H9 (cell line): ENCODE measurements around the gene ITGA11. TPM values are rescaled to one million over a fixed set of nuclear protein-coding genes. Genes with fewer than 3 reads are reported as not detected.

ENCODE experiments used
- DNase-seq: peaks from one replicate; pipeline ENCODE4 v3.0.0-alpha.2; 2017
- H2AFZ ChIP-seq: one replicate; pipeline ENCODE4 v1.6.1; 2013; ENCODE audit warnings: mild to moderate bottlenecking, low read length, control low read depth, moderate library complexity
- H2AK5ac ChIP-seq: 2 replicates; pipeline ENCODE4 v1.6.1; 2013; ENCODE audit warnings: low read length, control low read depth, mixed read lengths; ENCODE audit not compliant: insufficient read length
- H2BK120ac ChIP-seq: one replicate; pipeline ENCODE4 v1.6.1; 2013; ENCODE audit warnings: low read depth, mild to moderate bottlenecking, low read length, control low read depth, inconsistent platforms; ENCODE audit not compliant: poor library complexity, severe bottlenecking
- H2BK12ac ChIP-seq: 2 replicates; pipeline ENCODE4 v1.6.1; 2013; ENCODE audit warnings: low read length, control low read depth, mixed read lengths, low read depth; ENCODE audit not compliant: insufficient read length
- H2BK15ac ChIP-seq: 2 replicates; pipeline ENCODE4 v1.6.1; 2013; ENCODE audit warnings: low read depth, low read length, control low read depth
- H2BK20ac ChIP-seq: one replicate; pipeline ENCODE4 v1.6.1; 2013; ENCODE audit warnings: low read depth, mild to moderate bottlenecking, low read length, control low read depth, inconsistent platforms; ENCODE audit not compliant: poor library complexity, severe bottlenecking
- H2BK5ac ChIP-seq: 2 replicates; pipeline ENCODE4 v1.6.1; 2013; ENCODE audit warnings: low read length, control low read depth, mixed read lengths; ENCODE audit not compliant: insufficient read length
- H3K14ac ChIP-seq: 2 replicates; pipeline ENCODE4 v1.6.1; 2013; ENCODE audit warnings: low read length, control low read depth; ENCODE audit not compliant: insufficient read depth
- H3K18ac ChIP-seq: 2 replicates; pipeline ENCODE4 v1.6.1; 2013; ENCODE audit warnings: low read depth, mild to moderate bottlenecking, mixed read lengths, low read length, control low read depth; ENCODE audit not compliant: insufficient read length
- H3K23ac ChIP-seq: 2 replicates; pipeline ENCODE4 v1.6.1; 2013; ENCODE audit warnings: low read length, control low read depth, mixed read lengths, low read depth; ENCODE audit not compliant: insufficient read length
- H3K23me2 ChIP-seq: 2 replicates; pipeline ENCODE4 v1.6.1; 2013; ENCODE audit warnings: low read depth, mild to moderate bottlenecking, mixed read lengths, low read length, control low read depth; ENCODE audit not compliant: insufficient read length, poor library complexity, severe bottlenecking
- H3K27ac ChIP-seq: 2 replicates; pipeline ENCODE4 v1.5.1; 2013; ENCODE audit warnings: low read length, control low read depth, mixed read lengths, low read depth; ENCODE audit not compliant: insufficient read length
- H3K27me3 ChIP-seq: 2 replicates; pipeline ENCODE4 v1.6.1; 2013; ENCODE audit warnings: low read length, control low read depth, inconsistent platforms; ENCODE audit not compliant: insufficient read depth
- H3K4ac ChIP-seq: 2 replicates; pipeline ENCODE4 v1.6.1; 2013; ENCODE audit warnings: low read depth, mild to moderate bottlenecking, control low read depth, inconsistent platforms, low read length, moderate library complexity
- H3K4me1 ChIP-seq: 2 replicates; pipeline ENCODE4 v1.6.1; 2013; ENCODE audit warnings: low read length, control low read depth, inconsistent platforms; ENCODE audit not compliant: insufficient read depth
- H3K4me2 ChIP-seq: 2 replicates; pipeline ENCODE4 v1.6.1; 2013; ENCODE audit warnings: low read length, control low read depth, mixed read lengths; ENCODE audit not compliant: insufficient read length, insufficient read depth
- H3K56ac ChIP-seq: 2 replicates; pipeline ENCODE4 v1.6.1; 2013; ENCODE audit warnings: low read depth, mild to moderate bottlenecking, mixed read lengths, low read length, control low read depth; ENCODE audit not compliant: insufficient read length
- H3K79me1 ChIP-seq: 2 replicates; pipeline ENCODE4 v1.6.1; 2013; ENCODE audit warnings: low read depth, mild to moderate bottlenecking, moderate library complexity, low read length, control low read depth, inconsistent platforms; ENCODE audit not compliant: insufficient read depth, poor library complexity, severe bottlenecking
- H3K79me2 ChIP-seq: 2 replicates; pipeline ENCODE4 v1.6.1; 2013; ENCODE audit warnings: low read length, control low read depth, inconsistent platforms; ENCODE audit not compliant: insufficient read depth
- H3K9ac ChIP-seq: 2 replicates; pipeline ENCODE4 v1.6.1; 2013; ENCODE audit warnings: low read length, control low read depth, mixed read lengths; ENCODE audit not compliant: insufficient read length; ENCODE audit errors: extremely low read depth
- H3K9me3 ChIP-seq: one replicate; pipeline ENCODE4 v1.6.1; 2013; ENCODE audit warnings: low read depth, low read length, inconsistent platforms; ENCODE audit not compliant: control insufficient read depth
- H3T11ph ChIP-seq: one replicate; pipeline ENCODE4 v1.6.1; 2013; ENCODE audit warnings: mild to moderate bottlenecking, low read length, control low read depth, inconsistent platforms
- H4K20me1 ChIP-seq: one replicate; pipeline ENCODE4 v1.6.1; 2013; ENCODE audit not compliant: control insufficient read depth, insufficient read length, insufficient read depth
- H4K5ac ChIP-seq: 2 replicates; pipeline ENCODE4 v1.6.1; 2013; ENCODE audit warnings: low read depth, mild to moderate bottlenecking, mixed read lengths, low read length, control low read depth; ENCODE audit not compliant: insufficient read length
- H4K8ac ChIP-seq: replicated peaks from 2 replicates; pipeline ENCODE4 v1.6.1; 2013; ENCODE audit warnings: low read length, control low read depth, mixed read lengths, low read depth; ENCODE audit not compliant: insufficient read length
- H4K91ac ChIP-seq: 2 replicates; pipeline ENCODE4 v1.6.1; 2013; ENCODE audit warnings: low read depth, mild to moderate bottlenecking, moderate library complexity, mixed read lengths, low read length, control low read depth; ENCODE audit not compliant: insufficient read length
- H3K27ac Mint-ChIP-seq, 3 experiments: 2 replicates in 2 of 3; 3 replicates in 1 of 3; pipeline ENCODE4 v1.8.0; 2020 to 2021; ENCODE audit warnings: mixed read lengths in 3 of 3, mild to moderate bottlenecking in 1 of 3, moderate library complexity in 1 of 3
- H3K27me3 Mint-ChIP-seq: 2 replicates; pipeline ENCODE4 v1.8.0; 2021; ENCODE audit warnings: low read depth, mild to moderate bottlenecking, moderate library complexity, mixed read lengths
- H3K36me3 Mint-ChIP-seq, 3 experiments: 2 replicates in 2 of 3; 3 replicates in 1 of 3; pipeline ENCODE4 v1.8.0; 2020 to 2021; ENCODE audit warnings: low read depth in 3 of 3, mixed read lengths in 3 of 3; ENCODE audit not compliant: insufficient read depth in 1 of 3
- H3K4me1 Mint-ChIP-seq, 2 experiments: 2 replicates each; pipeline ENCODE4 v1.8.0; 2020; ENCODE audit warnings: mixed read lengths in 2 of 2
- H3K4me3 Mint-ChIP-seq, 2 experiments: 2 replicates in 1 of 2; 3 replicates in 1 of 2; pipeline ENCODE4 v1.8.0; 2020 to 2021; ENCODE audit warnings: mild to moderate bottlenecking in 2 of 2, mixed read lengths in 2 of 2, moderate library complexity in 1 of 2
- H3K9me3 Mint-ChIP-seq, 2 experiments: 2 replicates in 1 of 2; 3 replicates in 1 of 2; pipeline ENCODE4 v1.8.0; 2020; ENCODE audit warnings: mild to moderate bottlenecking in 2 of 2, mixed read lengths in 2 of 2, moderate library complexity in 1 of 2
- WGBS: extraction: QIAGEN DNeasy Blood & Tissue Kit; methylation state at CpG from one replicate; pipeline ENCODE4 v1.1.7; 2013; ENCODE audit warnings: missing lambda C conversion rate, low lambda C conversion rate, mixed read lengths; ENCODE audit not compliant: insufficient read length; ENCODE audit errors: extremely low coverage; 5-methylcytosine and 5-hydroxymethylcytosine counted together
- total RNA-seq: library from RNA; stranded (reverse); gene quantifications from 2 replicates; pipeline ENCODE4 v1.2.1, GENCODE V29; 2021
- TF ChIP-seq, protein P1 (sequence below): fragments of 200-600 bp; sonication (generic); conservative IDR thresholded peaks from 3 replicates; pipeline ENCODE4 v1.8.0; 2021; ENCODE audit warnings: antibody characterized with exemption, mild to moderate bottlenecking

Gene ITGA11
- total RNA-seq, 1 experiment from 2014 or later = 0.07 TPM

DNA sequence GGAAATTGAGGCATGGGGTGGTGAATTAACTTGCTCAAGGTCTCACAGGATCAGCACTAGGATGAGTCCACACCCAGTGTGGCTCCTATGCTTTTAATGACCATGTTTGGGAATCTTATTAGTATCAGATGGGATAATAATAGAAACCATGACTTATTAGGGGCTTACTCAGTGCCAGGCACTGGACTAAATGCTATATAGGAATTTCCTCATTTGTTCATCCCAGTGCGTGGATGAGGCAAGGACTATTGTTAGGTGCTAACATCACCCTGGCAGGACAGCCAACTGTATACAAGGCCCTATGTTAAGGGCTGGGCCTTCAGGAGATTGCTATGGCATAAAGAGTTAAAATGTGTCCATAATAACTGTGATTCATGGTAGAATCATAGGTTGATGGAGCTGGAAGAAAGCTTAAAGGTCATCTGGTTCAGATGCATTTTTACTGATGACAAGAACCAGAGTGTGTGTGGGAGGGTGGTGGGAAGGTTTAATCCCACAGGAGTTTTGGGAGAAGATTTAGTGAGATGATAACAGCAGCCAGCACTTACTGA is 159.2 kb downstream of the ITGA11 start:
- no CpG with 5 or more reads among the region's 1 CpG for WGBS

More for the DNA sequence above, 159.2 kb downstream of the ITGA11 start:
- no peak overlapping the region for H3K18ac ChIP-seq
- no peak overlapping the region for H2AFZ ChIP-seq
- no peak overlapping the region for H3T11ph ChIP-seq
- no peak overlapping the region for H3K4me3 Mint-ChIP-seq
- no peak overlapping the region for H3K27ac ChIP-seq
- peaks cover 8% of the 10 kb centered on the region for H3K23me2 ChIP-seq
- H3K4ac ChIP-seq = no peak overlapping the region
- no peaks in the 10 kb centered on the region for H3K36me3 Mint-ChIP-seq
- no peaks in the 10 kb centered on the region for H3K79me2 ChIP-seq
- no peak for DNase-seq
- no peak overlapping the region for H3K14ac ChIP-seq
- no peaks in the 10 kb centered on the region for H3K9me3 ChIP-seq
- H3K79me1 ChIP-seq = no peaks in the 10 kb centered on the region
- no peak overlapping the region for H3K56ac ChIP-seq
- no peak overlapping the region for H2BK5ac ChIP-seq
- H2BK15ac ChIP-seq = no peak overlapping the region
- H4K5ac ChIP-seq = no peak overlapping the region
- H3K23ac ChIP-seq = no peak overlapping the region
- no peak overlapping the region for H2BK120ac ChIP-seq
- H3K27ac Mint-ChIP-seq = no peak overlapping the region; a peak in 1 of 7 replicates
- peaks cover 36 to 48% of the 10 kb centered on the region in 2 experiments for H3K4me1 Mint-ChIP-seq
- no peak overlapping the region for H2AK5ac ChIP-seq
- H3K27me3 ChIP-seq = no peaks in the 10 kb centered on the region
- no peak overlapping the region for H4K8ac ChIP-seq
- no peak overlapping the region for H3K9ac ChIP-seq
- no peak overlapping the region for H2BK20ac ChIP-seq
- H3K4me1 ChIP-seq = peaks cover 7% of the 10 kb centered on the region; the same call in 1 of the 2 replicates
- H2BK12ac ChIP-seq = no peak overlapping the region
- TF ChIP-seq, protein P1, sequence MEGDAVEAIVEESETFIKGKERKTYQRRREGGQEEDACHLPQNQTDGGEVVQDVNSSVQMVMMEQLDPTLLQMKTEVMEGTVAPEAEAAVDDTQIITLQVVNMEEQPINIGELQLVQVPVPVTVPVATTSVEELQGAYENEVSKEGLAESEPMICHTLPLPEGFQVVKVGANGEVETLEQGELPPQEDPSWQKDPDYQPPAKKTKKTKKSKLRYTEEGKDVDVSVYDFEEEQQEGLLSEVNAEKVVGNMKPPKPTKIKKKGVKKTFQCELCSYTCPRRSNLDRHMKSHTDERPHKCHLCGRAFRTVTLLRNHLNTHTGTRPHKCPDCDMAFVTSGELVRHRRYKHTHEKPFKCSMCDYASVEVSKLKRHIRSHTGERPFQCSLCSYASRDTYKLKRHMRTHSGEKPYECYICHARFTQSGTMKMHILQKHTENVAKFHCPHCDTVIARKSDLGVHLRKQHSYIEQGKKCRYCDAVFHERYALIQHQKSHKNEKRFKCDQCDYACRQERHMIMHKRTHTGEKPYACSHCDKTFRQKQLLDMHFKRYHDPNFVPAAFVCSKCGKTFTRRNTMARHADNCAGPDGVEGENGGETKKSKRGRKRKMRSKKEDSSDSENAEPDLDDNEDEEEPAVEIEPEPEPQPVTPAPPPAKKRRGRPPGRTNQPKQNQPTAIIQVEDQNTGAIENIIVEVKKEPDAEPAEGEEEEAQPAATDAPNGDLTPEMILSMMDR = no peak
- no peaks in the 10 kb centered on the region for H3K27me3 Mint-ChIP-seq
- no peak overlapping the region for H4K91ac ChIP-seq
- no peaks in the 10 kb centered on the region for H4K20me1 ChIP-seq
- no peaks in the 10 kb centered on the region for H3K9me3 Mint-ChIP-seq
- H3K4me2 ChIP-seq = no peak overlapping the region
